Esophagus muscularis mucosa (tissue), 4 donors: ENCODE data around the gene RASSF10. TPM values are rescaled to one million over a fixed set of nuclear protein-coding genes. Genes with fewer than 3 reads are reported as not detected.

Source experiments
- DNase-seq: peaks from one replicate; pipeline ENCODE4 v3.0.0-alpha.2; 2017; ENCODE audit errors: extremely low spot score
- H3K27ac ChIP-seq, 4 donors: fragments of 200-600 bp; sonication (generic); replicated peaks in 1 of 4; 1 replicate in 3 of 4; 2 replicates in 1 of 4; pipeline ENCODE4 v1.5.1; 2016 to 2019; ENCODE audit warnings: mild to moderate bottlenecking in 1 of 4
- H3K27me3 ChIP-seq, 4 donors: fragments of 200-600 bp; sonication (generic); one replicate each; pipeline versions ENCODE4 v1.5.1 to v1.6.0; 2016 to 2019
- H3K36me3 ChIP-seq, 4 donors: fragments of 200-600 bp; sonication (generic); one replicate each; pipeline ENCODE4 v1.5.1; 2016 to 2019
- H3K4me1 ChIP-seq, 4 donors: fragments of 200-600 bp; sonication (generic); one replicate each; pipeline ENCODE4 v1.5.1; 2016 to 2019
- H3K4me3 ChIP-seq, 4 donors: fragments of 200-600 bp; sonication (generic); 1 replicate in 2 of 4; 2 replicates in 2 of 4; pipeline ENCODE4 v1.5.1; 2016 to 2019; ENCODE audit warnings: mild to moderate bottlenecking in 4 of 4, moderate library complexity in 1 of 4
- H3K9me3 ChIP-seq, 4 donors: fragments of 200-600 bp; sonication (generic); 1 replicate in 3 of 4; 2 replicates in 1 of 4; pipeline ENCODE4 v1.5.1; 2016 to 2019
- EP300 ChIP-seq: sonication (generic); formaldehyde crosslinking; IDR thresholded peaks from one replicate; pipeline ENCODE4 v1.6.1; 2017; ENCODE audit warnings: antibody characterized with exemption
- POLR2A ChIP-seq: fragments of 450-650 bp; IDR thresholded peaks from one replicate; pipeline ENCODE4 v1.6.1; 2017; ENCODE audit warnings: antibody characterized with exemption, moderate library complexity, mild to moderate bottlenecking, low read depth
- POLR2AphosphoS5 ChIP-seq, 2 donors: sonication (generic); formaldehyde crosslinking; IDR thresholded peaks; one replicate each; pipeline ENCODE4 v1.6.1; 2017; ENCODE audit warnings: antibody characterized with exemption in 2 of 2
- WGBS: methylation state at CpG from one replicate; pipeline ENCODE4 v1.1.5; 2018; 5-methylcytosine and 5-hydroxymethylcytosine counted together
- intact Hi-C: fragments of 100-400 bp; cut with DNase I; formaldehyde crosslinking; loops from one replicate; pipeline ENCODE4 v1.15.1; 2023
- total RNA-seq, 4 donors: library from RNA; depleted of rRNA; stranded (reverse); fragments of >200 nt; gene quantifications; one replicate each; pipeline versions ENCODE4 v1.1.0 to v1.2.1, GENCODE V29; 2016
- TF ChIP-seq, protein P1 (sequence below), 3 experiments: fragments of 200-600 bp in 2 of 3; fragments of 450-650 bp in 1 of 3; sonication (generic) in 2 of 3; IDR thresholded peaks; one replicate each; pipeline ENCODE4 v1.5.1; 2017 to 2019; ENCODE audit warnings: antibody characterized with exemption in 3 of 3, mild to moderate bottlenecking in 2 of 3, moderate library complexity in 1 of 3

The RASSF10 gene
- total RNA-seq, 4 donors from 2014 or later = 0.17 to 0.57 (median 0.19) TPM; not detected in 1

DNA sequence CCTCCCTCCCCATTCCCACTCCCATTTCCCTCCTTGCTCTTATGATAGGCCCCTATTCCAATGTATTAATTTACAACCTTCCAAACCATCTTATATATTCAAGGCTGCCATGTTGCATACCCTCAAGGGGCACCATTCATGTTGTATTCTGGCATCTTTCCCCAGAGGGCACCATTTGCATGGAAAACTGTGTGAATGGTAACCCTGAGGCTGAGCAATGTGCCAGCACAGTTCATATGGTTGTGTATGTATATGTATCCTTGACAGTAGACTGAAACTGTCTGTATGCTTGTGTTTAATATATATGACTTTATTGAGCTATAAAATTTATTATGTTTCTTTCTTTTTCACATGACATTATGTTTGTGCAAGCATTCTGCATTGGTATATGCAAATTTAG is 7.3 kb downstream of the RASSF10 start:
- H3K4me3 ChIP-seq = no peak overlapping the region
- no peak overlapping the region for H3K27ac ChIP-seq
- peak; percentile 37 for DNase-seq
- H3K9me3 ChIP-seq = no peaks in the 10 kb centered on the region
- intact Hi-C loops = no loop called here
- H3K4me1 ChIP-seq = peaks cover 0 to under 1% (median 0%) of the 10 kb centered on the region in 4 donors
- peaks cover 0 to 4% (median 0%) of the 10 kb centered on the region in 4 donors for H3K36me3 ChIP-seq
- H3K27me3 ChIP-seq = peaks cover 0 to 34% (median 2%) of the 10 kb centered on the region in 4 donors
- no peak for TF ChIP-seq POLR2A
- TF ChIP-seq EP300 = no peak
- TF ChIP-seq POLR2AphosphoS5 (IDR thresholded peaks at IDR 0.05) = no peak
- TF ChIP-seq, protein P1, sequence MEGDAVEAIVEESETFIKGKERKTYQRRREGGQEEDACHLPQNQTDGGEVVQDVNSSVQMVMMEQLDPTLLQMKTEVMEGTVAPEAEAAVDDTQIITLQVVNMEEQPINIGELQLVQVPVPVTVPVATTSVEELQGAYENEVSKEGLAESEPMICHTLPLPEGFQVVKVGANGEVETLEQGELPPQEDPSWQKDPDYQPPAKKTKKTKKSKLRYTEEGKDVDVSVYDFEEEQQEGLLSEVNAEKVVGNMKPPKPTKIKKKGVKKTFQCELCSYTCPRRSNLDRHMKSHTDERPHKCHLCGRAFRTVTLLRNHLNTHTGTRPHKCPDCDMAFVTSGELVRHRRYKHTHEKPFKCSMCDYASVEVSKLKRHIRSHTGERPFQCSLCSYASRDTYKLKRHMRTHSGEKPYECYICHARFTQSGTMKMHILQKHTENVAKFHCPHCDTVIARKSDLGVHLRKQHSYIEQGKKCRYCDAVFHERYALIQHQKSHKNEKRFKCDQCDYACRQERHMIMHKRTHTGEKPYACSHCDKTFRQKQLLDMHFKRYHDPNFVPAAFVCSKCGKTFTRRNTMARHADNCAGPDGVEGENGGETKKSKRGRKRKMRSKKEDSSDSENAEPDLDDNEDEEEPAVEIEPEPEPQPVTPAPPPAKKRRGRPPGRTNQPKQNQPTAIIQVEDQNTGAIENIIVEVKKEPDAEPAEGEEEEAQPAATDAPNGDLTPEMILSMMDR (IDR thresholded peaks at IDR 0.05) = no peak

DNA sequence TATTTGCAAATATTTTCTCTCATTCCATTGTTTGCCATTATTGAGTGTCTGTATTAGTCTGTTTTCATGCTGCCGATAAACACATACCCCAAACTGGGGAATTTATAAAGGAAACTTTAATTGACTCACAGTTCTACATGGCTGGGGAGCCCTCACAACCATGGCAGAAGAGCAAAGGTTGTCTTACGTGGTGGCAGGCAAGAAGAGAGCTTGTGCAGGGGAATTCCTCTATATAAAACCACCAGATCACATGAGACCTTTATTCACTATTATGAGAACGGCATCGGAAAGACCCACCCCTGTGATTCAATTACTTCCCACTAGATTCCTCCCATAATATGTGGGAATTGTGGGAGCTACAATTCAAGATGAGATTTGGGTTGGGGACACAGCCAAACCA is 10.2 kb downstream of the RASSF10 start:
- Histone ChIP-seq H3K4me1 (no peaks in the 10 kb centered on the region), H3K27me3 (peaks cover 0 to 13% (median 0%) of the 10 kb centered on the region in 4 donors), H3K4me3 (no peak overlapping the region), H3K9me3 (no peaks in the 10 kb centered on the region), H3K27ac (no peak overlapping the region), H3K36me3 (peaks cover 0 to 4% (median 0%) of the 10 kb centered on the region in 4 donors)
- intact Hi-C loops = no loop called here
- DNase-seq = peak; percentile 45
- WGBS = 81% methylated on average over 4 of the region's 4 CpGs
- no peak for TF ChIP-seq POLR2A
- no peak for TF ChIP-seq EP300

DNA sequence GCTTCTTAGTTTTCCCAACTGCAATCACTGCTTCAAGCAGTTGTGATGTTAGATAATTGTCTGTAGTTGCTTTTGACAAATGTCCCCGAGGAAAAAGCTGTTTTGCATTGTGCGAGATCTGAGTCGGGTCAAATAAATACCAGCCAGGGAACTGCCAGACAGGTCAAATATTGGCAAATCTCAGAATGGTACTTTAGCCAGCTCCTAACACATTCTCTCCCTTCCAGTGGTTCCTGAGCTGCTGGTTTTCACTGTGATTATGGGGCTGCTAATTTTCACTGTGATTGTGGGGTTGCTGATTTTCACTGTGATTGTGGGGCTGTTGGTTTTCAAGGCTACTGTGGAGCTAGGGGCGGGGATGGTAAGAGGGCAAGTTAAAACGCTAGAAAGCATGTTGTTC is 14.3 kb downstream of the RASSF10 start:
- WGBS = 74% methylated on average over 5 of the region's 5 CpGs
- intact Hi-C loops = no loop called here
- Histone ChIP-seq H3K27ac (no peak overlapping the region), H3K27me3 (peaks cover 0 to 9% (median 0%) of the 10 kb centered on the region in 4 donors), H3K9me3 (no peaks in the 10 kb centered on the region), H3K4me1 (no peaks in the 10 kb centered on the region), H3K4me3 (no peak overlapping the region), H3K36me3 (peaks cover 0 to 4% (median 0%) of the 10 kb centered on the region in 4 donors)
- no peak for TF ChIP-seq POLR2A
- TF ChIP-seq EP300 = no peak
- peak; percentile 75 for DNase-seq

DNA sequence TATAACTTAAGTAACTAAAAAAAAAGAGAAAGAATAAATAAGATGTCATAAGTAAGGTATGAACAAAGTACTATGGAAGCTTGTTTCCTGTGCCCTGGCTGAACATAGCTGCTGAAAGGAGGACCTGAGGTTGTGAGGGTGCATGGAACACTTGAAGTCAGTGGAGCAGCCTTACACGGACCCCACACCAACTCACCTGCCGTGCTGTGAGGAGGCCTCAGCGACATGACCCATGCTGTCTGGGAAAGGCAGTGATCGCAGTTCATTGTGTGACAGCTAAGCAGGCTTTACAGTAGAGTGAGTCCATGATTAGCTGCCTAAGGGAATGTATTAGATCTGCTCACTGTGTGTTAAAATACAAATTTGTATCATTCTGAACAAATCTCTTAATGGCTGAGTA is 17.6 kb downstream of the RASSF10 start:
- peaks cover 0 to 17% (median 0%) of the 10 kb centered on the region in 4 donors for H3K27me3 ChIP-seq
- H3K36me3 ChIP-seq = no peaks in the 10 kb centered on the region
- H3K4me1 ChIP-seq = peaks cover 0 to 4% (median 2%) of the 10 kb centered on the region in 4 donors
- peak; percentile 79 for DNase-seq
- H3K4me3 ChIP-seq = no peak overlapping the region
- H3K9me3 ChIP-seq = no peaks in the 10 kb centered on the region
- TF ChIP-seq POLR2AphosphoS5 (IDR thresholded peaks at IDR 0.05) (no peak), EP300 (no peak), POLR2A (no peak)
- TF ChIP-seq, protein P1 (IDR thresholded peaks at IDR 0.05) = no peak
- intact Hi-C loops = no loop called here
- WGBS = 74% methylated on average over 4 of the region's 4 CpGs
- H3K27ac ChIP-seq = no peak overlapping the region

DNA sequence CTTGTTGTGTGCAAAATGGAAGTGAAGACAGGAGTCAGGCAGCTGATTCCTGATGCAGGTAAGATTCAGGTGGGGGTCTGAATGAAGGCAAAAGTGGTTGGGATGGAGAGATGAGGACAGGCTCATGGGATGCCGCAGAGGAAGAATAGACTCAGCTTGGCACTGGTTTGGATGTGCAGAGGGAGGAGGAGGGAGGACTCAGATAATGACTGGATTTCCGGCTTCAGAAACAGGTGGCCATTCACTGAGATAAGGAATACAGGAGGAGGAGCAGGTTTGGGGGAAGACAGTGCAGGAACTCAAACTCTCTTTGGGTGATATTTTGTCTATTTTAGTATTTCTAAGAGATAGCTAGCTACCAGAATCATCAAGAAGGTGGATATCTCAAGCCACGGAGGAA is 19.2 kb downstream of the RASSF10 start:
- intact Hi-C loops = no loop called here
- WGBS = 77% methylated on average over 3 of the region's 3 CpGs
- TF ChIP-seq, protein P1 (IDR thresholded peaks at IDR 0.05) = no peak
- TF ChIP-seq POLR2AphosphoS5 (IDR thresholded peaks at IDR 0.05) = no peak
- TF ChIP-seq POLR2A = no peak
- no peak for TF ChIP-seq EP300
- Histone ChIP-seq H3K4me1 (peaks cover 0 to 4% (median 2%) of the 10 kb centered on the region in 4 donors), H3K36me3 (no peaks in the 10 kb centered on the region), H3K4me3 (no peak overlapping the region), H3K27ac (no peak overlapping the region), H3K9me3 (no peaks in the 10 kb centered on the region), H3K27me3 (peaks cover 0 to 17% (median 0%) of the 10 kb centered on the region in 4 donors)
- DNase-seq = no peak

DNA sequence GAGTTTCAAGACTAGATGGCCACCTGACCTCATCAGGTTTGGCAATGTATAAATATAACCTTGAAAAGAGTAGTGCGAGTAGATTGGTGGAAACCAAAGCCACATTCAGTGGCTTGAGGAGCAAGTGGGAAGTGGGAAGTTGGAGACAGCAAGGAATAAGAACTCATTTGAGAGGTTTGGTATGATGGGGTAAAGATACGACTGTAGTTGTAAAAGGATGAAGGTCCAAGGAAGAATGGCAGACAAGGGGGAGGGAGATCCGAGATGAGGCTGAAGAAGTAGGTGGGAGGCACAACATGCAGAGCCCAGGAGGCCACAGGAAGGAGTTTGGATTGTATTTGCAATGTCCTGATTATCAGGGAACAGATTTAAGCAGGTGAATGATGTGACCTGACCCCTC is 20.8 kb downstream of the RASSF10 start:
- DNase-seq = peak; percentile 77
- H3K9me3 ChIP-seq = no peaks in the 10 kb centered on the region
- TF ChIP-seq, protein P1 (IDR thresholded peaks at IDR 0.05) = no peak
- no peak for TF ChIP-seq POLR2AphosphoS5 (IDR thresholded peaks at IDR 0.05)
- no peak for TF ChIP-seq EP300
- no peak for TF ChIP-seq POLR2A
- WGBS = 90% methylated on average over 3 of the region's 3 CpGs
- peaks cover 0 to 4% (median 2%) of the 10 kb centered on the region in 4 donors for H3K4me1 ChIP-seq
- intact Hi-C loops = no loop called here
- H3K36me3 ChIP-seq = no peaks in the 10 kb centered on the region
- peaks cover 0 to 17% (median 0%) of the 10 kb centered on the region in 4 donors for H3K27me3 ChIP-seq
- no peak overlapping the region for H3K27ac ChIP-seq
- H3K4me3 ChIP-seq = no peak overlapping the region
